ENCODE results near the gene ABHD2.

The ABHD2 gene

GRCh38 chr15:89192766-89193165 lies 104.5 kb downstream of the ABHD2 start:
- Histone ChIP-seq H3K4me1 (ENCODE audit: control insufficient read depth in 1 of 2, insufficient read depth in 2 of 2, low read length in 2 of 2) (peaks cover 0 to 6% of the 10 kb centered on the region in 2 experiments), H3K36me3 (ENCODE audit: control insufficient read depth in 1 of 2, insufficient read depth in 2 of 2, low read length in 2 of 2) (peaks cover 14 to 22% of the 10 kb centered on the region in 2 experiments), H3K23ac (ENCODE audit: low read length) (no peak overlapping the region), H2BK5ac (ENCODE audit: low read depth, low read length, poor library complexity) (no peak overlapping the region), H2BK12ac (ENCODE audit: low read length) (no peak overlapping the region), H4K12ac (ENCODE audit: low read depth, low read length) (no peak overlapping the region), H2AFZ (ENCODE audit: insufficient read depth, low read length, poor library complexity) (no peak overlapping the region), H3K27ac (ENCODE audit: low read depth, low read length) (no peak overlapping the region), H3K9ac (ENCODE audit: low read length) (no peak overlapping the region), H3K18ac (ENCODE audit: low read length) (no peak overlapping the region), H3K79me2 (ENCODE audit: control insufficient read depth, insufficient read depth, low read length, poor library complexity) (no peaks in the 10 kb centered on the region), H3K14ac (ENCODE audit: low read length) (no peak overlapping the region), H2AK5ac (ENCODE audit: low read length) (no peak overlapping the region), H3K27me3 (ENCODE audit: insufficient read depth, low read length) (no peaks in the 10 kb centered on the region), H3K4me2 (ENCODE audit: low read length) (no peak overlapping the region), H3K79me1 (ENCODE audit: low read length) (no peaks in the 10 kb centered on the region), H4K8ac (ENCODE audit: low read depth, low read length) (no peak overlapping the region), H2BK120ac (ENCODE audit: insufficient read depth, low read length, poor library complexity) (no peak overlapping the region), H3K4ac (ENCODE audit: low read depth, low read length) (no peak overlapping the region), H3K9me3 (ENCODE audit: insufficient read depth, low read depth, low read length) (no peaks in the 10 kb centered on the region), H3K4me3 (ENCODE audit: low read depth, low read length) (no peak overlapping the region), H4K91ac (ENCODE audit: low read depth, low read length) (no peak overlapping the region)
- DNase-seq = no peak
- no CpG with 5 or more reads among the region's 3 CpGs for WGBS (ENCODE audit: extremely low coverage, insufficient coverage, insufficient read length)

GRCh38 chr15:89194608-89195007 lies 106.4 kb downstream of the ABHD2 start:
- no peak overlapping the region for H3K4me2 ChIP-seq (ENCODE audit: low read length)
- no peak overlapping the region for H3K27ac ChIP-seq (ENCODE audit: low read depth, low read length)
- no peak overlapping the region for H3K4me3 ChIP-seq (ENCODE audit: low read depth, low read length)
- no peak overlapping the region for H4K91ac ChIP-seq (ENCODE audit: low read depth, low read length)
- H3K27me3 ChIP-seq (ENCODE audit: insufficient read depth, low read length) = no peaks in the 10 kb centered on the region
- H3K9ac ChIP-seq (ENCODE audit: low read length) = no peak overlapping the region
- no peak overlapping the region for H4K12ac ChIP-seq (ENCODE audit: low read depth, low read length)
- H4K8ac ChIP-seq (ENCODE audit: low read depth, low read length) = no peak overlapping the region
- WGBS (ENCODE audit: extremely low coverage, insufficient coverage, insufficient read length) = no CpG with 5 or more reads among the region's 4 CpGs
- no peak overlapping the region for H3K23ac ChIP-seq (ENCODE audit: low read length)
- H2BK120ac ChIP-seq (ENCODE audit: insufficient read depth, low read length, poor library complexity) = no peak overlapping the region
- no peaks in the 10 kb centered on the region for H3K9me3 ChIP-seq (ENCODE audit: insufficient read depth, low read depth, low read length)
- no peaks in the 10 kb centered on the region for H3K79me1 ChIP-seq (ENCODE audit: low read length)
- H2AK5ac ChIP-seq (ENCODE audit: low read length) = no peak overlapping the region
- H3K14ac ChIP-seq (ENCODE audit: low read length) = no peak overlapping the region
- H2AFZ ChIP-seq (ENCODE audit: insufficient read depth, low read length, poor library complexity) = no peak overlapping the region
- peaks cover 0 to 6% of the 10 kb centered on the region in 2 experiments for H3K4me1 ChIP-seq (ENCODE audit: control insufficient read depth in 1 of 2, insufficient read depth in 2 of 2, low read length in 2 of 2)
- H2BK5ac ChIP-seq (ENCODE audit: low read depth, low read length, poor library complexity) = no peak overlapping the region
- H3K4ac ChIP-seq (ENCODE audit: low read depth, low read length) = no peak overlapping the region
- H3K36me3 ChIP-seq (ENCODE audit: control insufficient read depth in 1 of 2, insufficient read depth in 2 of 2, low read length in 2 of 2) = peaks cover 10 to 17% of the 10 kb centered on the region in 2 experiments
- H3K18ac ChIP-seq (ENCODE audit: low read length) = no peak overlapping the region
- H2BK12ac ChIP-seq (ENCODE audit: low read length) = no peak overlapping the region
- no peaks in the 10 kb centered on the region for H3K79me2 ChIP-seq (ENCODE audit: control insufficient read depth, insufficient read depth, low read length, poor library complexity)
- DNase-seq = no peak

GRCh38 chr15:89195836-89196235 lies 107.6 kb downstream of the ABHD2 start:
- H2BK120ac ChIP-seq (ENCODE audit: insufficient read depth, low read length, poor library complexity) = peak overlapping the region; percentile 27
- no peak overlapping the region for H2BK12ac ChIP-seq (ENCODE audit: low read length)
- no peak overlapping the region for H4K12ac ChIP-seq (ENCODE audit: low read depth, low read length)
- no peak overlapping the region for H4K91ac ChIP-seq (ENCODE audit: low read depth, low read length)
- no peak for DNase-seq
- H3K18ac ChIP-seq (ENCODE audit: low read length) = no peak overlapping the region
- H2AFZ ChIP-seq (ENCODE audit: insufficient read depth, low read length, poor library complexity) = no peak overlapping the region
- H3K4ac ChIP-seq (ENCODE audit: low read depth, low read length) = no peak overlapping the region
- no peak overlapping the region for H2BK5ac ChIP-seq (ENCODE audit: low read depth, low read length, poor library complexity)
- no peak overlapping the region for H3K4me2 ChIP-seq (ENCODE audit: low read length)
- no peaks in the 10 kb centered on the region for H3K27me3 ChIP-seq (ENCODE audit: insufficient read depth, low read length)
- no peaks in the 10 kb centered on the region for H3K9me3 ChIP-seq (ENCODE audit: insufficient read depth, low read depth, low read length)
- no CpG with 5 or more reads among the region's 8 CpGs for WGBS (ENCODE audit: extremely low coverage, insufficient coverage, insufficient read length)
- no peak overlapping the region for H2AK5ac ChIP-seq (ENCODE audit: low read length)
- no peak overlapping the region for H3K4me3 ChIP-seq (ENCODE audit: low read depth, low read length)
- no peak overlapping the region for H4K8ac ChIP-seq (ENCODE audit: low read depth, low read length)
- no peak overlapping the region for H3K27ac ChIP-seq (ENCODE audit: low read depth, low read length)
- peaks cover 0 to 6% of the 10 kb centered on the region in 2 experiments for H3K4me1 ChIP-seq (ENCODE audit: control insufficient read depth in 1 of 2, insufficient read depth in 2 of 2, low read length in 2 of 2)
- H3K79me1 ChIP-seq (ENCODE audit: low read length) = no peaks in the 10 kb centered on the region
- no peak overlapping the region for H3K14ac ChIP-seq (ENCODE audit: low read length)
- no peak overlapping the region for H3K23ac ChIP-seq (ENCODE audit: low read length)
- no peaks in the 10 kb centered on the region for H3K79me2 ChIP-seq (ENCODE audit: control insufficient read depth, insufficient read depth, low read length, poor library complexity)
- peaks cover 10 to 12% of the 10 kb centered on the region in 2 experiments for H3K36me3 ChIP-seq (ENCODE audit: control insufficient read depth in 1 of 2, insufficient read depth in 2 of 2, low read length in 2 of 2)
- H3K9ac ChIP-seq (ENCODE audit: low read length) = no peak overlapping the region

GRCh38 chr15:89196241-89196640 lies 108.0 kb downstream of the ABHD2 start:
- Histone ChIP-seq H2BK5ac (ENCODE audit: low read depth, low read length, poor library complexity) (no peak overlapping the region), H3K9ac (ENCODE audit: low read length) (no peak overlapping the region), H4K91ac (ENCODE audit: low read depth, low read length) (no peak overlapping the region), H2BK12ac (ENCODE audit: low read length) (no peak overlapping the region), H3K9me3 (ENCODE audit: insufficient read depth, low read depth, low read length) (no peaks in the 10 kb centered on the region), H4K12ac (ENCODE audit: low read depth, low read length) (no peak overlapping the region), H3K4ac (ENCODE audit: low read depth, low read length) (no peak overlapping the region), H3K27ac (ENCODE audit: low read depth, low read length) (no peak overlapping the region), H3K4me2 (ENCODE audit: low read length) (no peak overlapping the region), H3K18ac (ENCODE audit: low read length) (no peak overlapping the region), H3K79me1 (ENCODE audit: low read length) (no peaks in the 10 kb centered on the region), H3K4me1 (ENCODE audit: control insufficient read depth in 1 of 2, insufficient read depth in 2 of 2, low read length in 2 of 2) (peaks cover 0 to 6% of the 10 kb centered on the region in 2 experiments), H2BK120ac (ENCODE audit: insufficient read depth, low read length, poor library complexity) (peak overlapping the region; percentile 27), H3K4me3 (ENCODE audit: low read depth, low read length) (no peak overlapping the region), H4K8ac (ENCODE audit: low read depth, low read length) (no peak overlapping the region), H3K36me3 (ENCODE audit: control insufficient read depth in 1 of 2, insufficient read depth in 2 of 2, low read length in 2 of 2) (peaks cover 8 to 10% of the 10 kb centered on the region in 2 experiments), H2AFZ (ENCODE audit: insufficient read depth, low read length, poor library complexity) (no peak overlapping the region), H2AK5ac (ENCODE audit: low read length) (no peak overlapping the region), H3K23ac (ENCODE audit: low read length) (no peak overlapping the region), H3K79me2 (ENCODE audit: control insufficient read depth, insufficient read depth, low read length, poor library complexity) (no peaks in the 10 kb centered on the region), H3K14ac (ENCODE audit: low read length) (no peak overlapping the region), H3K27me3 (ENCODE audit: insufficient read depth, low read length) (no peaks in the 10 kb centered on the region)
- WGBS (ENCODE audit: extremely low coverage, insufficient coverage, insufficient read length) = no CpG with 5 or more reads among the region's 6 CpGs
- no peak for DNase-seq
